Tibial nerve (tissue), 4 donors: ENCODE results near the gene CNDP1. TPM values are rescaled to one million over a fixed set of nuclear protein-coding genes. Genes with fewer than 3 reads are reported as not detected.

Experiments used
- DNase-seq, 2 donors: peaks; one replicate each; pipeline ENCODE4 v3.0.0-alpha.2; 2019; ENCODE audit warnings: low spot score in 2 of 2
- H3K27ac ChIP-seq, 4 donors: fragments of 200-600 bp; sonication (generic) in 3 of 4; one replicate each; pipeline ENCODE4 v1.5.1; 2017 to 2019; ENCODE audit warnings: mild to moderate bottlenecking in 1 of 4
- H3K27me3 ChIP-seq, 2 donors: fragments of 200-600 bp; sonication (generic) in 1 of 2; one replicate each; pipeline versions ENCODE4 v1.5.1 to v1.6.0; 2017 to 2019
- H3K36me3 ChIP-seq, 3 donors: fragments of 200-600 bp; sonication (generic); one replicate each; pipeline ENCODE4 v1.5.1; 2018 to 2019
- H3K4me1 ChIP-seq, 4 donors: fragments of 200-600 bp; sonication (generic) in 3 of 4; one replicate each; pipeline ENCODE4 v1.5.1; 2017 to 2019
- H3K4me3 ChIP-seq, 4 donors: fragments of 200-600 bp; sonication (generic) in 3 of 4; one replicate each; pipeline ENCODE4 v1.5.1; 2017 to 2019; ENCODE audit warnings: mild to moderate bottlenecking in 1 of 4, moderate library complexity in 1 of 4
- H3K9me3 ChIP-seq, 4 donors: fragments of 200-600 bp; sonication (generic) in 3 of 4; one replicate each; pipeline ENCODE4 v1.5.1; 2017 to 2019
- CTCF ChIP-seq, 5 experiments: fragments of 200-600 bp in 3 of 5; fragments of 450-650 bp in 2 of 5; sonication (generic) in 3 of 5; IDR thresholded peaks; one replicate each; pipeline ENCODE4 v1.5.1; 2016 to 2019; ENCODE audit warnings: antibody characterized with exemption in 5 of 5, mild to moderate bottlenecking in 3 of 5, moderate library complexity in 2 of 5
- EP300 ChIP-seq, 2 donors: sonication (generic); formaldehyde crosslinking; IDR thresholded peaks; one replicate each; pipeline ENCODE4 v1.6.1; 2017; ENCODE audit warnings: antibody characterized with exemption in 2 of 2, mild to moderate bottlenecking in 1 of 2
- POLR2A ChIP-seq, 2 donors: fragments of 450-650 bp; IDR thresholded peaks; one replicate each; pipeline ENCODE4 v1.6.1; 2017; ENCODE audit warnings: antibody characterized with exemption in 2 of 2, mild to moderate bottlenecking in 2 of 2, moderate library complexity in 2 of 2
- WGBS, 2 donors: methylation state at CpG; one replicate each; pipeline ENCODE4 v1.1.5; 2018; 5-methylcytosine and 5-hydroxymethylcytosine counted together
- total RNA-seq, 4 donors: library from RNA; depleted of rRNA; stranded (reverse); fragments of >200 nt; gene quantifications; one replicate each; pipeline ENCODE4 v1.1.0, GENCODE V29; 2016

CNDP1 gene
- total RNA-seq, 4 donors from 2014 or later: 0.22 to 1.0 TPM; not detected in 2

DNA sequence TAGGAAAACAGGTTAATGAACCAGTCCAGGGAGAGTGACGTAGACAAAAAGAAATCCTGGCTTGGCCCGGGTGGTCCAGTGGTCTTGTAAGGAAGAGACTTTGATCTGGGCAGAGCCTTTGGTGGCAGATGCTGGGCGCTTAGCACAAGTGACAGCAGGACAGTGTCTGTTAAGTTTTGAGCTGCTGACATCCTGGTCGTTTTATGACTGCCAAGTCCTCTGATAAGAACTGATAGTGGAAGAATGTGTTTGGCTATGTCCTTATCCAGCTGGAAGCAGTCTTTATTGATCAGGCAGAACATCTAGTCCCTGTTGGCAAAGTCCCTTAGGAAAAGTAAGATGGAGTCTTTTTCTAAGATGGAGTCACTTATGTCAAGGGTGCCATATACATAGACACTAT, 36.0 kb downstream of the CNDP1 start:
- Histone ChIP-seq H3K27me3 (no peaks in the 10 kb centered on the region), H3K4me3 (no peak overlapping the region), H3K9me3 (peaks cover 0 to 8% (median 0%) of the 10 kb centered on the region in 4 donors), H3K36me3 (no peaks in the 10 kb centered on the region), H3K27ac (no peak overlapping the region), H3K4me1 (no peaks in the 10 kb centered on the region)
- DNase-seq: no peak
- TF ChIP-seq CTCF (IDR thresholded peaks at IDR 0.05) (no peak), EP300 (IDR thresholded peaks at IDR 0.05) (no peak), POLR2A (IDR thresholded peaks at IDR 0.05) (no peak)
- 67 to 70% methylated on average over 4 of the region's 4 CpGs for WGBS, 2 donors

DNA sequence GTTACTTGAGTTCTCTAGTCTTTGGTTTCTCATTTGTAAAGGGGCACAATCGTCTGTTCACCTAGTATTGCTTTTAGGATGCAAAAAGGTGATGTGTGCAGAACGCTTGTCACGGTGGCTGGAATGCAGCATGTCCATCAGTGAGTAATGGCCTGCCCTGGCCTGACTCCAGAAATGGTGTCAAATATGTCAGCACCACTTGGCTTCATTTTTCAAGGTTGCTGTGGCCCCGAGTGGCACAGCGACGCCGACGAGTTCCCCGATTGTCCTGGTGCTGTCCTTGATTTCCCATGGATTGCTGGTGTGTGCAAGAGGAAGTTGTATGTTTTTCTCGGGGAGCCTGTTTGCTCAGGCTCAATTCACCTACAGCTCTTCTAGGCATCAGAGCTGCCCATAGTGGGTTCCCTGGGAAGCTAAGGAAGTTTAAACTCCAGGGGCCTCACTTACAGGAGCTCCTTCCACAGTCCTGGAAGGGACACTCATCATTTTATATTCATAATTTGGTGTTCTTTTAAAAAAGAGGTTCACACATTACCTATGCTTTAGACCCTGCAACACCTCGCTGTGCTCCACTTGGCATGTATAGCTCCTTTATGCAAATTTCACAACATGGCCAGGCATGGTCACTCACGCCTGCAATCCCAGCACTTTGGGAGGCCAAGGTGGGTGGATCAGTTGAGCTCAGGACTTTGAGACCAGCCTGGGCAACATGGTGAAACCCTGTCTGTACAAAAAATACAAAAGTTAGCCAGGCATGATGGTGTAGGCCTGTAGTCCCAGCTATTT, 37.8 kb downstream of the CNDP1 start:
- Histone ChIP-seq H3K4me3 (no peak overlapping the region), H3K4me1 (no peaks in the 10 kb centered on the region), H3K36me3 (no peaks in the 10 kb centered on the region), H3K27me3 (no peaks in the 10 kb centered on the region), H3K27ac (no peak overlapping the region), H3K9me3 (no peaks in the 10 kb centered on the region)
- WGBS, 2 donors: 90 to 93% methylated on average over 12 of the region's 12 CpGs
- TF ChIP-seq POLR2A (IDR thresholded peaks at IDR 0.05): no peak
- no peak for TF ChIP-seq EP300 (IDR thresholded peaks at IDR 0.05)
- TF ChIP-seq CTCF (IDR thresholded peaks at IDR 0.05): no peak
- DNase-seq: no peak

DNA sequence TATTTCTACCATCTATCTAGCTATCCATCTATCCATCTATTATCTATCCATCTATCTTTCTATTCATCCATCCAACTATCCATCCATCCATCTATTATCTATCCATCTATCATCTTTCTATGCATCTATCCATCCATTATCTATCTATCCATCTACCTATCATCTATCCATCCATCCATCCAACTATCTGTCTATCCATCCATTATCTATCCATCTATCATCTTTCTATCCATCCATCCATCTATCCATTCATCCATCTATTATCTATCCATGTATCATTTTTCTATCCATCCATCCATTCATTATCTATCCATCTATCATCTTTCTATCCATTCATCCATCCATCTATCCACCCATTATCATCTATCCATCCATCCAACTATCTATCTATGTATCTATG, 38.8 kb downstream of the CNDP1 start:
- H3K36me3 ChIP-seq: no peaks in the 10 kb centered on the region
- no peaks in the 10 kb centered on the region for H3K9me3 ChIP-seq
- no peak overlapping the region for H3K4me3 ChIP-seq
- TF ChIP-seq CTCF (IDR thresholded peaks at IDR 0.05): no peak
- TF ChIP-seq POLR2A (IDR thresholded peaks at IDR 0.05): no peak
- TF ChIP-seq EP300 (IDR thresholded peaks at IDR 0.05): no peak
- no peaks in the 10 kb centered on the region for H3K4me1 ChIP-seq
- DNase-seq: no peak
- H3K27me3 ChIP-seq: no peaks in the 10 kb centered on the region
- H3K27ac ChIP-seq: no peak overlapping the region

DNA sequence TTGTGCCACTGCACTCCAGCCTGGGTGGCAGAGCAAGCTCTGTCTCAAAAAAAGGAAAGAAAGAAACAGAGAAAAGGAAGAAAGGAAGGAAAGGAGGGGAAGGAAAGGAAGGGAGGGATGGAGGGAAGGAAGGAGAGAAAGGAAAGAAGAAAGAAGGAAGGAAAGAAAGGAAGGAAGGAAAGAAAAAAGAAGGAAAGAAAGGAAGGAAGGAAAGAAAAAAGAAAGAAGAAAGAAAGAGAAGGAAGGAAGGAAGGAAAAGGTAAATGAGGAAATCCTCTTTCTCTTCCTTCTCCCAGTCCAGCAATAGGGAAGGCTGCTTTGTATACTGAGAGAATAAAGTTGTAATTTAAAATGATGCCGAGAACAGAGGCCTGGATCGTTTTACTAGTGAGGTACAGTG, 40.6 kb downstream of the CNDP1 start:
- Histone ChIP-seq H3K36me3 (no peaks in the 10 kb centered on the region), H3K4me3 (no peak overlapping the region), H3K9me3 (no peaks in the 10 kb centered on the region), H3K27me3 (no peaks in the 10 kb centered on the region), H3K27ac (no peak overlapping the region), H3K4me1 (no peaks in the 10 kb centered on the region)
- no peak for DNase-seq
- no peak for TF ChIP-seq POLR2A (IDR thresholded peaks at IDR 0.05)
- no peak for TF ChIP-seq CTCF (IDR thresholded peaks at IDR 0.05)
- no peak for TF ChIP-seq EP300 (IDR thresholded peaks at IDR 0.05)
- WGBS, 2 donors: 43 to 58% methylated on average over 2 of the region's 2 CpGs

DNA sequence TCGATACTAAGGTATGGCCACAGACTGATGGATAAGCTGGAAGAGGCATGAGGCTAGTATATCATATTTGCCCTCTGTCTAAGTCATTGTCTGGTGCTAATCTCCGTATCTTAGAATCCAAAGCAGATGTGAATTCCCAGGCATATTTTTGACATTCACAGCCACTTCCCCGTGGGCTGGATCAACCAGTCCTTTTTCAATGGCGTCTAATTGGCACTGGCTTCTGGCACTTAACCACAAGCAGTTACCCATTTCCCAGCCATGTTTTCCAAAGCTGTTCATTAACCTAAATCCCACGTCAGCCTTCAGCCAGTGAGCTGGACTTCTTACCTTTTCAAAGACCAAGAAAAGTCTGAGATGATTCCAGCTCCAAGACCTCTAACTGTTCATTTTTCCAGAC, 42.7 kb downstream of the CNDP1 start:
- 52 to 55% methylated on average over 5 of the region's 5 CpGs for WGBS, 2 donors
- DNase-seq: no peak

More for the DNA sequence above, 42.7 kb downstream of the CNDP1 start:
- Histone ChIP-seq H3K36me3 (no peaks in the 10 kb centered on the region), H3K9me3 (no peaks in the 10 kb centered on the region), H3K27me3 (no peaks in the 10 kb centered on the region), H3K27ac (no peak overlapping the region), H3K4me3 (no peak overlapping the region), H3K4me1 (no peaks in the 10 kb centered on the region)
- no peak for TF ChIP-seq CTCF (IDR thresholded peaks at IDR 0.05)
- no peak for TF ChIP-seq EP300 (IDR thresholded peaks at IDR 0.05)
- no peak for TF ChIP-seq POLR2A (IDR thresholded peaks at IDR 0.05)
